ENCODE results near the gene DNASE1L1.
"Not testable (repeated sequence)": the region's sequence is repeated elsewhere in the genome, so short reads cannot be mapped to it uniquely, and the experiment has no call there.

DNASE1L1 gene

DNA sequence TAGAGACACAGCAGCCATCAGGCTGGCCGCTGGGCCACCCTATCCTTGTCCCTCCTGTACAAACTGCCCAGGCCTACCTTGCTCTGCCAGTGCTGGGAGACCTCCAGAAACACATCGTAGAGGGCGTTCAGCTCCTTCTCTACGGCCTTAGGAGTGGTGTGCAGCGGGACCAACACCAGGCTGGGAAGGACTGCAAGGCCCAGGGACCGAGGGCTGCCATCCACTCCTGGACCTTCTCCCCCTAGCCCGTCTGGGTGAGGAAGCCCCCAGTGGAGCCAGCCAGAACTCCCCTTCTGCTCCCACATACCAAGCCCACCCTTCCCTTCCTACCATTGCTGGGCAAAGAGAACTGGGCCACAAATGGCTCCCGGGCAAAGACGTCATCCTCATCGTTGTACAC, 5.9 kb downstream of the DNASE1L1 start:
- TF ChIP-seq CTCF (IDR thresholded peaks at IDR 0.05; ENCODE audit: extremely low read depth, missing control alignments): no peak
- no peak for DNase-seq (ENCODE audit: low spot score)

DNA sequence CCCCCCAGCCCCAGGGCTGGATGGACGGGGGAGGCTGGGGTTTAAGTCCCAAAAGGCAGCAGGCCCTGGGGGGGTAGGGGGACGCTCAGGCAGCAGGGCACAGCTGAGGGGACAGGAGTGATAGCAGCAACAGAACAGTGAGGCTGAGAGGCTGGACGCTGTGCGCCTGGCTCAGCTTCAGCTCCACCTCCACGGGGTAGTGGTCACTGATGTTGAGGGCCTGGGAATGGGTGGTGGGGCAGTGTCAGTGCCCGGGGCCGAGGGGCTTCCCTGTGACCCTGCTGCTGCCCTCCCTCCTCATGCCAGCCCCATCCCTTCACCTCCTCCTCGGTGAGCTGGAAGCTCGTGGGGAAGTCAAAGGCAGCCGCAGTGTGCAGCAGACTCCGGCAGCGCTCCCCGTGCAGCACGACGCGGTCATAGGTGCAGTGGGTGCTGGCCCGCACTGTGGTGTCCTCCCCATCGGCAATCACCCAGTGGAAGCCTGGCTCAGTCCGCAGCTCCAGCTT, 6.4 kb downstream of the DNASE1L1 start:
- no peak for DNase-seq (ENCODE audit: low spot score)
- no peak for TF ChIP-seq CTCF (IDR thresholded peaks at IDR 0.05; ENCODE audit: extremely low read depth, missing control alignments)

- DNase-seq (ENCODE audit: low spot score): no peak
- no peak for TF ChIP-seq CTCF (IDR thresholded peaks at IDR 0.05; ENCODE audit: extremely low read depth, missing control alignments)
These were observed 7.0 kb downstream of the DNASE1L1 start for GRCh38 chrX:154401918-154402621.

DNA sequence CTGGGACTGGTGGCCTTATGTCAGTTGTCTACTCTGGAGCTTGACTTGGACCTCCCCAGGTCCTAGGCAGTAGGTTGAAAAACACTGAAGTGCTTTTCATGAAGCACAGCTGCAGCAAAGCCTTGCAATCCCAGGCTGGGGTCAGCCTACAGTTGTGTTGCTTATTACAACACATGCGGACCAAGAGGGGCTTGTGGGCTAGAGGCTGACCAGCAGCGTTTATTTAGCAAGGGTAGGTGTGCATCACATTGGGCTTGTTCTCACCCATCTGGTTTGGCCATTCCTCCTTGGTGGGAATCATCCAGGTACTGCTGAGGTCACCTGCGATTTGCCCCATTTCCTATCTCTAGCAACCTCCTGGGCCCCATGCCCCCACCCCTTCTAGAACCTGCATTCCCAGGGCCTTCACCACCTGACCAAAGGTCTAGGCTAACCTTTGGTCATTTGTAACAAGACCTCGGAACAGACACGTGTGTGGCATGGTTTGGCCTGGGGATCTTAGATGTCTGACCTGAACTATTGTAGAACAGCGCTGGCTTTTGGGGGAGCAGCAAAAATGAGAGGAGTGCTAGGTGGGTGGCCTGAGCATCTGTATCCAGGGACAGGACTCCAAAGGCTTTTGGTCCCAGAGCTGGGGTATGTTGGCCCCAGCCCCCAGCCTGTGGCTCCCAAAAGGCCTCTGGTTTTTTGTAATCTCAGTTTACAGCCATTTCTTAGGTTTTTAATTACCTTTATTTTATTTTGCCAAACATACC, 7.8 kb downstream of the DNASE1L1 start:
- no peak for DNase-seq (ENCODE audit: low spot score)
- TF ChIP-seq CTCF (IDR thresholded peaks at IDR 0.05; ENCODE audit: extremely low read depth, missing control alignments): no peak

DNA sequence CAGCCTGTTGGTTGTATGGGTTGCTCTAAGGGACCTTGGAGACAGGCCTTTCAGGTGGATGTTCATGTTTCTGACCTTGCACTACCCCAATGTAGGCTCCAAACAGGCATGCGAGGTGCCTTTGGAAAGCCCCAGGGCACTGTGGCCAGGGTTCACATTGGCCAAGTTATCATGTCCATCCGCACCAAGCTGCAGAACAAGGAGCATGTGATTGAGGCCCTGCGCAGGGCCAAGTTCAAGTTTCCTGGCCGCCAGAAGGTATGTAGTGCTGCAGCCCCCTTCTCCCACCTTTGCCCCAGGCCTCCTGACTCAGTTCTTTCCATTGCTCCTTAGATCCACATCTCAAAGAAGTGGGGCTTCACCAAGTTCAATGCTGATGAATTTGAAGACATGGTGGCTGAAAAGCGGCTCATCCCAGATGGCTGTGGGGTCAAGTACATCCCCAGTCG, 8.7 kb downstream of the DNASE1L1 start:
- DNase-seq (ENCODE audit: low spot score): not testable (repeated sequence)

DNA sequence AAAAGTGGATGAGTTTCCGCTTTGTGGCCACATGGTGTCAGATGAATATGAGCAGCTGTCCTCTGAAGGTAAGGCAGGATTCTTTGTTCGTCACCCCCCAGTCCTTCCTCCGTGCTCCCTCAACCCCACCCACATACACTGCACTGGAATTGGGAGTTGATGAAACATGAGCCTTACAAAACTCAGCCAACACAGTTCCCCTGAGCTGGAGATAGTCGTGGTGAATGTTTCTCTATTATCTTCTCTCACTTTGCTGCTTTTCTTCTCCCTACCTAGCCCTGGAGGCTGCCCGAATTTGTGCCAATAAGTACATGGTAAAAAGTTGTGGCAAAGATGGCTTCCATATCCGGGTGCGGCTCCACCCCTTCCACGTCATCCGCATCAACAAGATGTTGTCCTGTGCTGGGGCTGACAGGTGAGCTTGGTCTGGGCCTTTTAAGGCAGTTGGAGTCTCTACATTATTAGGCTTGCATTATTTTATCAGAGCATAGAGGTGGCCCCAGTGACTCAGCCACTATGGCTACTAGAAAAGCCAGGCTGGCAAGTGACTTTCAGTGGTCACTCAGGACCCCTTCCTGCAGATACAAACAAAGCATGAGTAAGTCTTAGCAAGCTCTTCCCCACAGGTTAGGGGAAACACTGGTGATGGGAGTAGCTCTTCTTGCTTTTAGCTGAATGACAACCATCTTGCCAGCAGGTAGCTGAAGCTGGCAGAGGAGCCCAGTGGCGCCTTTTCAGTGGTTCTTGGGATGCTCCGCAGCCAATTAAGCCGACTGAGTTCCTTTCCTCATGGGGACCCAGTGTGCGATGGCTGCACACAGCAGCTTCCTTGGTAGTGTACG, 9.3 kb downstream of the DNASE1L1 start:
- TF ChIP-seq CTCF (IDR thresholded peaks at IDR 0.05; ENCODE audit: extremely low read depth, missing control alignments): no peak
- no peak for DNase-seq (ENCODE audit: low spot score)

- peak; percentile 63 for TF ChIP-seq CTCF (IDR thresholded peaks at IDR 0.05; ENCODE audit: extremely low read depth, missing control alignments)
- peak; percentile 57 for DNase-seq (ENCODE audit: low spot score)
These were observed 10.2 kb downstream of the DNASE1L1 start for GRCh38 chrX:154398668-154399526.
